Right lobe of liver (tissue), 6 donors: ENCODE measurements around the gene COL5A1. TPM values are rescaled to one million over a fixed set of nuclear protein-coding genes. Genes with fewer than 3 reads are reported as not detected.
"Not testable (repeated sequence)": the region's sequence is repeated elsewhere in the genome, so short reads cannot be mapped to it uniquely, and the experiment has no call there.

ENCODE experiments used
- ATAC-seq, 4 donors: fragments of 200-7000 bp; cut with Tn5 transposase; one replicate each; pipeline ENCODE4 v1.9.1; 2020; ENCODE audit warnings: mild to moderate bottlenecking in 4 of 4, moderate library complexity in 4 of 4
- DNase-seq, 3 donors: peaks; one replicate each; pipeline ENCODE4 v3.0.0-alpha.2; 2020
- H3K27ac ChIP-seq, 3 donors: fragments of 200-600 bp; one replicate each; pipeline ENCODE4 v1.8.0; 2022
- H3K27me3 ChIP-seq, 2 donors: fragments of 200-600 bp; one replicate each; pipeline ENCODE4 v1.8.0; 2022
- H3K36me3 ChIP-seq, 4 donors: fragments of 200-600 bp; sonication (generic) in 1 of 4; one replicate each; pipeline versions ENCODE4 v1.5.1 to v1.8.0; 2017 to 2022; ENCODE audit warnings: control low read depth in 1 of 4
- H3K4me1 ChIP-seq, 4 donors: fragments of 200-600 bp; sonication (generic) in 1 of 4; one replicate each; pipeline versions ENCODE4 v1.5.1 to v1.8.0; 2017 to 2022; ENCODE audit warnings: control low read depth in 1 of 4
- H3K4me3 ChIP-seq, 3 donors: fragments of 200-600 bp; one replicate each; pipeline ENCODE4 v1.8.0; 2022
- H3K9me3 ChIP-seq, 4 donors: fragments of 200-600 bp; sonication (generic) in 1 of 4; one replicate each; pipeline versions ENCODE4 v1.5.1 to v1.8.0; 2017 to 2022; ENCODE audit warnings: control low read depth in 1 of 4
- POLR2A ChIP-seq: fragments of 450-650 bp; IDR thresholded peaks from one replicate; pipeline ENCODE4 v1.6.1; 2017; ENCODE audit warnings: antibody characterized with exemption, mild to moderate bottlenecking
- WGBS: methylation state at CpG from one replicate; pipeline ENCODE4 v1.1.6; 2018; ENCODE audit warnings: low coverage, low lambda C conversion rate; ENCODE audit not compliant: insufficient coverage; ENCODE audit errors: missing lambda C conversion rate; 5-methylcytosine and 5-hydroxymethylcytosine counted together
- intact Hi-C, 2 donors: fragments of 100-400 bp; cut with DNase I; formaldehyde crosslinking; loops; one replicate each; pipeline versions ENCODE4 v1.11.2 to v1.14.1; 2022
- total RNA-seq, 6 experiments: library from RNA; depleted of rRNA in 2 of 6; stranded (reverse); fragments of >200 nt in 2 of 6; fragmentation: NEBNext Ultra II Directional in 3 of 6; extraction: Animal tissue kit (Norgen Biotek cat#: 25700) in 3 of 6; gene quantifications; one replicate each; pipeline versions ENCODE4 v1.1.0 to v1.2.4, GENCODE V29; 2016 to 2023
- TF ChIP-seq, protein P1 (sequence below), 4 donors: fragments of 200-600 bp in 3 of 4; fragments of 450-650 bp in 1 of 4; IDR thresholded peaks; one replicate each; pipeline versions ENCODE4 v1.5.1 to v1.8.0; 2016 to 2022; ENCODE audit warnings: antibody characterized with exemption in 4 of 4, mild to moderate bottlenecking in 2 of 4
- donor health status: DM: no; HTN: yes; CAD: no.
- donor health status: DM: no; HTN: no; CAD: no.
- donor health status: DM: no; HTN: no; CAD: no.
- donor health status: DM: no; HTN: yes; CAD: no.
- donor health status: DM: no; HTN: yes; CAD: no.

The COL5A1 gene
- total RNA-seq, 6 experiments from 2014 or later, result 1.5 to 17.0 (median 7.7) TPM

DNA sequence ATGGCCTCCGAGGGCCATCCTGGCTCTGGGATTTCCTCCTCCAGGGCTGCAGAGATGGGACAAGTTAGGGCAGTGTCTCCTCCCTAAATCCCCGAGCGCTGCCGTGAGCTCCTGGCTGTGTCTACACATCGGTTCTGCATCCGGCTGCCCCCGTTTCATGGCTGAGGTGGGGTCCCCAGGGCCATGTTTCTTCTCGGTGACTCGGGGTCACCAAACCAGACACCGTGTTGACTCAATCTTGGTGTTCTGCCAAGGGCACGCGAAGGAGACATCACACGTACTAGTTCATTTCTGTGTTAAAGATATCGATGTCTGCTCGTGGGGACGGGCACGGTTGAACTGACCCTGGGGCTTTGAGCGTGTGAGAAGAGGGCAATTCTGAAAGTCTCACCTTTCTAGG is 60.7 kb downstream of the COL5A1 start:
- WGBS, result 51% methylated on average over 7 of the region's 18 CpGs
- H3K9me3 ChIP-seq, result no peaks in the 10 kb centered on the region
- ATAC-seq, result no peak
- no peaks in the 10 kb centered on the region for H3K27me3 ChIP-seq
- DNase-seq, result no peak
- no peaks in the 10 kb centered on the region for H3K4me1 ChIP-seq
- no peak for TF ChIP-seq POLR2A
- TF ChIP-seq, protein P1, sequence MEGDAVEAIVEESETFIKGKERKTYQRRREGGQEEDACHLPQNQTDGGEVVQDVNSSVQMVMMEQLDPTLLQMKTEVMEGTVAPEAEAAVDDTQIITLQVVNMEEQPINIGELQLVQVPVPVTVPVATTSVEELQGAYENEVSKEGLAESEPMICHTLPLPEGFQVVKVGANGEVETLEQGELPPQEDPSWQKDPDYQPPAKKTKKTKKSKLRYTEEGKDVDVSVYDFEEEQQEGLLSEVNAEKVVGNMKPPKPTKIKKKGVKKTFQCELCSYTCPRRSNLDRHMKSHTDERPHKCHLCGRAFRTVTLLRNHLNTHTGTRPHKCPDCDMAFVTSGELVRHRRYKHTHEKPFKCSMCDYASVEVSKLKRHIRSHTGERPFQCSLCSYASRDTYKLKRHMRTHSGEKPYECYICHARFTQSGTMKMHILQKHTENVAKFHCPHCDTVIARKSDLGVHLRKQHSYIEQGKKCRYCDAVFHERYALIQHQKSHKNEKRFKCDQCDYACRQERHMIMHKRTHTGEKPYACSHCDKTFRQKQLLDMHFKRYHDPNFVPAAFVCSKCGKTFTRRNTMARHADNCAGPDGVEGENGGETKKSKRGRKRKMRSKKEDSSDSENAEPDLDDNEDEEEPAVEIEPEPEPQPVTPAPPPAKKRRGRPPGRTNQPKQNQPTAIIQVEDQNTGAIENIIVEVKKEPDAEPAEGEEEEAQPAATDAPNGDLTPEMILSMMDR (IDR thresholded peaks at IDR 0.05), result no peak
- intact Hi-C loops, result loop anchor here in 1 of 2 donors (10.0 kb wide), 1 partner anchor 283 kb away; no protein-coding TSS in a partner anchor
- H3K4me3 ChIP-seq, result no peak overlapping the region
- H3K36me3 ChIP-seq, result no peaks in the 10 kb centered on the region
- no peak overlapping the region for H3K27ac ChIP-seq

DNA sequence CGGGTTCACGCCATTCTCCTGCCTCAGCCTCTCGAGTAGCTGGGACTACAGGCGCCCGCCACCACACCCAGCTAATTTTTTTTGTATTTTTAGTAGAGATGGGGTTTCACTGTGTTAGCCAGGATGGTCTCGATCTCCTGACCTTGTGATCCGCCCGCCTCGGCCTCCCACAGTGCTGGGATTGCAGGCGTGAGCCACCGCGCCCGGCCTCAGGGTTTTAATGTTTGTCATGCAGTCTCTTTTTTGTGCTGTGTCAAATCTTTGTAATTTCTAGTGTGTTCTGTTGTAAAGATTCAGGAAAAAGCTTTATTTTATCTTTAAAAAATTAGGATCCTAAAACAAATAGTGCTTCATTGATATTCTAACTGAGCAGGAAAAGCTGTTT is 62.1 kb downstream of the COL5A1 start:
- ATAC-seq, H3K27ac ChIP-seq, DNase-seq, H3K4me1 ChIP-seq, H3K36me3 ChIP-seq, H3K4me3 ChIP-seq, H3K27me3 ChIP-seq, H3K9me3 ChIP-seq: not testable (repeated sequence)
- 70% methylated on average over 7 of the region's 13 CpGs for WGBS
- intact Hi-C loops, result loop anchor here in 1 of 2 donors (10.0 kb wide), 1 partner anchor 281 kb away; no protein-coding TSS in a partner anchor

DNA sequence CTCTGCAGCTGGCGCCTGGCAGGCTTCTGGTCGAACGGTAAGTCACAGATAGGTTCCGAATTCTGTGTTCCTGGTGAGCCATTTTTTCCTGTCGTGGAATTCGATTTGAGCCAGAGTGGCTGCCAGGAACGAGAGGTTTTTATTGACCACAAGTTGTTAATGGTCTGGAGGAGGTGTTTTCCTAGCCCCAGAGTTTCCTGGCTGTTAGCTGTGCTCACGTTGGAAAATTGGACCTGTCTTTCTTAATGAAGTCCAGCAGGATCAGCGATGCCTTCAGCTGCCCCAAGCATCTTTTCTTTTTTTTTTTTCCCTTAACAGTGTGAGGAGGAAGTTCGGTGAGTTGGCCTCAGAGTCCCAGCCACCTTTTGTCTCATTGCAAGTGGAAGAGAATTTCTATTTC is 62.9 kb downstream of the COL5A1 start:
- TF ChIP-seq POLR2A, result no peak
- TF ChIP-seq, protein P1 (IDR thresholded peaks at IDR 0.05), result no peak
- intact Hi-C loops, result loop anchor here in 1 of 2 donors (10.0 kb wide), 1 partner anchor 280 kb away; no protein-coding TSS in a partner anchor
- H3K36me3 ChIP-seq, result no peaks in the 10 kb centered on the region
- no peaks in the 10 kb centered on the region for H3K27me3 ChIP-seq
- no peak overlapping the region for H3K27ac ChIP-seq
- no peaks in the 10 kb centered on the region for H3K9me3 ChIP-seq
- H3K4me3 ChIP-seq, result no peak overlapping the region
- ATAC-seq, result no peak
- no peaks in the 10 kb centered on the region for H3K4me1 ChIP-seq
- 54% methylated on average over 10 of the region's 10 CpGs for WGBS
- DNase-seq, result no peak

DNA sequence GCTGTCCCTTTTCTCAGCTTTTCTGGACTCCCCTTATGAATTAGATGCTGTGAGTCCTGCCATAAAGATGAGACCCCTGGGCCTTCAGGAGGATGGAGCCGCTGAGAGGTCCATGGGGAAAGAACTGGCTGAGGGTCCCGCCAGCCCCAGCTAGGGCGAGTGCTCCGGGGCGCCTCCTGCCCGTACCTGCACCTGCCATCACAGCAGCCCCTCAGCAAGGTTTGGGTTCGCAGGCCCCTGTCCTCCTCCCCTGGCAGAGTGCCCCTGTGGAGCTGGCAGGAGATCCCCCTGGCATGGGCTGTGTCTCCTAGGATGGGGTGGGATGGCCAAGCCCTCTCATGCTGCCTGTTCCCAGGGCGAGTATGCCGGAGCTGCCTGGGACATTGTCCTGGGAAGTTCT is 64.2 kb downstream of the COL5A1 start:
- TF ChIP-seq POLR2A, result no peak
- TF ChIP-seq, protein P1 (IDR thresholded peaks at IDR 0.05), result no peak
- intact Hi-C loops, result loop anchor here in 1 of 2 donors (10.0 kb wide), 1 partner anchor 279 kb away; no protein-coding TSS in a partner anchor
- H3K4me3 ChIP-seq, result no peak overlapping the region
- no peak for ATAC-seq
- DNase-seq, result no peak
- H3K27me3 ChIP-seq, result no peaks in the 10 kb centered on the region
- no peaks in the 10 kb centered on the region for H3K9me3 ChIP-seq
- no peaks in the 10 kb centered on the region for H3K4me1 ChIP-seq
- H3K27ac ChIP-seq, result no peak overlapping the region
- no CpG with 5 or more reads among the region's 9 CpGs for WGBS
- H3K36me3 ChIP-seq, result no peaks in the 10 kb centered on the region

DNA sequence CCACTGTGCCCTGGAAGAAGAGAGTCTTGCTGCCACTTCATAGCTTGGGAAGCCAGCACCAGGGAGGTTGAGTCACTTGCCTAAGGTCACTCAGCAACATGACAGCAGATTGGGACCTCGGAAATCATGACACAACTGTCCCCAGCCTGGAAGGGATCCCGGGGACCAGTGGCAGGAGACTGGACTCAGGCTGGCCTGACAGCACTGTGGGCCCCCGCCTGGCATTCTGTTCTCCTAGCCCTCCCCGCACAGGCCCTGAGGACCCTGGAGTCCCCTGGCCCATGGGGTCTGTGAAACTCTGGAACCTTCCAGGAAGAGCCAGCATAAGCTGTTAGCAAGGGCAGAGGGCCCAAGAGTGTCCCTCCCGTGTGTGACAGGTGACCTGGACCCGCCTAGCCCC is 64.9 kb downstream of the COL5A1 start:
- peak in 1 of 4 donors; percentile 9 for ATAC-seq
- no peaks in the 10 kb centered on the region for H3K36me3 ChIP-seq
- no peak overlapping the region for H3K4me3 ChIP-seq
- 60% methylated on average over 1 of the region's 6 CpGs for WGBS
- no peaks in the 10 kb centered on the region for H3K9me3 ChIP-seq
- H3K27me3 ChIP-seq, result no peaks in the 10 kb centered on the region
- intact Hi-C loops, result loop anchor here in 1 of 2 donors (10.0 kb wide), 1 partner anchor 278 kb away; no protein-coding TSS in a partner anchor
- no peak for DNase-seq
- TF ChIP-seq POLR2A, result no peak
- TF ChIP-seq, protein P1 (IDR thresholded peaks at IDR 0.05), result no peak
- H3K4me1 ChIP-seq, result no peaks in the 10 kb centered on the region
- peak overlapping the region in 1 of 3 donors; percentile 39 for H3K27ac ChIP-seq
